Hepatocyte (in vitro differentiated cells): ENCODE measurements around the gene ABI3BP.

Experiments used
- EZH2 ChIP-seq: fragments of 200-600 bp; sonication (generic); IDR thresholded peaks from 2 replicates; pipeline ENCODE4 v1.6.1; 2016; ENCODE audit warnings: antibody characterized with exemption, mild to moderate bottlenecking, borderline replicate concordance
- EZH2phosphoT487 ChIP-seq: fragments of 200-600 bp; sonication (generic); IDR thresholded peaks from one replicate; pipeline ENCODE4 v1.6.1; 2018; ENCODE audit warnings: antibody characterized with exemption, mild to moderate bottlenecking, low read depth, moderate library complexity; ENCODE audit not compliant: unreplicated experiment, severe bottlenecking
- TF ChIP-seq, protein P1 (sequence below): fragments of 200-600 bp; sonication (generic); IDR thresholded peaks from 2 replicates; pipeline ENCODE4 v1.5.1; 2016; ENCODE audit warnings: antibody characterized with exemption, mild to moderate bottlenecking; ENCODE audit not compliant: poor library complexity

DNA sequence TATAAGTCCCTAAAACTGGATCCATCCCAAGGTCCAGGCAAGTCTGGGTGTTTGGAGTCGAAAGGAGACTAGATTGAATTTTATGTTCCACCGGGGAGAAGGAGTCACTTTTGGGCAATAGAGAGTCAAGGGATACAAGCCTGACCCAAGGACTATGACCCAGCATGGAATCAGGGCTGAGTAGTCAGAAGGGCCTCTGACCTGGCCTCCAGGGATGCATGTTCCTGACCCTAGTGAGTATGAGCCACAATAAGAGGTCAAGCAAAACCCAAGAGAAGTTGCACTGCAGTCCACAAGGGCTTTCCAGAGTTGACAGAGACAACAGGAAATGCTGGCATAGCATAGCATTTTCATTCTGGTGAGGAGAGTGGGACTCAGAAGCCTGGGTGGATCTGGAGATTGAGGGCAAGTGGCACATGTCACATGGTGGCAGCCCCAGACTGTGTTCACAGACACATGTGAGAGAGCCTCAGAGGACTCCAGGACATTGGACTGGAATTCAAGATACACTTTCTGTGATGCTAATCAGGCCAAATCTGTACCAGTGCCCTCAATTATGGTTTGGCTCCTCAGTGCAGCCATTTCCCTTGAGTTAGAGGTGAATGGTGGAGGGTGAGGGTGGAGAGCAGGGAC is 217.0 kb downstream of the ABI3BP start:
- TF ChIP-seq, protein P1, sequence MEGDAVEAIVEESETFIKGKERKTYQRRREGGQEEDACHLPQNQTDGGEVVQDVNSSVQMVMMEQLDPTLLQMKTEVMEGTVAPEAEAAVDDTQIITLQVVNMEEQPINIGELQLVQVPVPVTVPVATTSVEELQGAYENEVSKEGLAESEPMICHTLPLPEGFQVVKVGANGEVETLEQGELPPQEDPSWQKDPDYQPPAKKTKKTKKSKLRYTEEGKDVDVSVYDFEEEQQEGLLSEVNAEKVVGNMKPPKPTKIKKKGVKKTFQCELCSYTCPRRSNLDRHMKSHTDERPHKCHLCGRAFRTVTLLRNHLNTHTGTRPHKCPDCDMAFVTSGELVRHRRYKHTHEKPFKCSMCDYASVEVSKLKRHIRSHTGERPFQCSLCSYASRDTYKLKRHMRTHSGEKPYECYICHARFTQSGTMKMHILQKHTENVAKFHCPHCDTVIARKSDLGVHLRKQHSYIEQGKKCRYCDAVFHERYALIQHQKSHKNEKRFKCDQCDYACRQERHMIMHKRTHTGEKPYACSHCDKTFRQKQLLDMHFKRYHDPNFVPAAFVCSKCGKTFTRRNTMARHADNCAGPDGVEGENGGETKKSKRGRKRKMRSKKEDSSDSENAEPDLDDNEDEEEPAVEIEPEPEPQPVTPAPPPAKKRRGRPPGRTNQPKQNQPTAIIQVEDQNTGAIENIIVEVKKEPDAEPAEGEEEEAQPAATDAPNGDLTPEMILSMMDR: no peak
- TF ChIP-seq EZH2phosphoT487 (no peak), EZH2 (no peak)
